GM21423 (cell line): ENCODE data around the gene ACTL6B.

Experiments used
- ATAC-seq: cut with Tn5 transposase; IDR thresholded peaks from one replicate; pipeline ENCODE4 v1.9.1; 2021; ENCODE audit warnings: mild to moderate bottlenecking, moderate library complexity; ENCODE audit not compliant: unreplicated experiment

Gene ACTL6B

GRCh38 chr7:100629117-100629716 is 27.0 kb downstream of the ACTL6B start:
- no peak for ATAC-seq

DNA sequence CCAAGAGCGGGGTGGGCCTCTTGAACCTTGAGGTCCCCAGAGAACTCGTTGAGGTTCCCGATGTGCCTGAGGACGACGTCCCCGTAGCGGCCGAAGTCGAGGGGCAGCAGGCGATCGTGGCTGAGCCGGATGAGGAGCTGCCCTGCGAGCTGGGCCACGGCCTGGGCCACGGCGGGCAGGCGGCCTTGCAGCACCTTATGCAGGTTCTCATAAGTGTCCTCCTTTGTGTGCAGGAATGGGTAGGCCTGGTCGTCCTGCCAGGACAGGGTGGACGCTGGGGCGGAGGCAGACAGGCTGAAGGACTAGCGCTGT is 29.1 kb downstream of the ACTL6B start:
- no peak for ATAC-seq

- peak; percentile 79 for ATAC-seq
Measured at GRCh38 chr7:100626530-100627237, 29.6 kb downstream of the ACTL6B start.

DNA sequence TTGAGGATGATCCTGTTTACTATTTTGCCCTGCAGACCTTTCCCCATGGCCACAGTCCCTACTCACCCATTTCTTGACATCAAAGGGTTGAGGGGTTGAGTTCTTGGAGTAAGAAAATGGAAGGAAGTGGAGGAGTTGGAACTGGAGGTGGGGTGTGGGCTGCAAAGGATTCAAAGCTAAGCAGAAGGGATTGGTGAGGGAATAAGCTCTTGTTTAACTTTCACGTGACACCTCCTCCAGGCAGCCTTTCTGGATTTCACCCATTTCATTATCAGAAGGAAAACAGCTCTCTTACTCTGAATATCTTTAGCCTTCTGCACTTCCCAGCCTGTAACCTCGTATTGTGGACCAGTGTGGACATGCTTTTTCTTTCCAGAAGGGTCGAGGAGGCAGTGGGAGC is 30.2 kb downstream of the ACTL6B start:
- no peak for ATAC-seq

DNA sequence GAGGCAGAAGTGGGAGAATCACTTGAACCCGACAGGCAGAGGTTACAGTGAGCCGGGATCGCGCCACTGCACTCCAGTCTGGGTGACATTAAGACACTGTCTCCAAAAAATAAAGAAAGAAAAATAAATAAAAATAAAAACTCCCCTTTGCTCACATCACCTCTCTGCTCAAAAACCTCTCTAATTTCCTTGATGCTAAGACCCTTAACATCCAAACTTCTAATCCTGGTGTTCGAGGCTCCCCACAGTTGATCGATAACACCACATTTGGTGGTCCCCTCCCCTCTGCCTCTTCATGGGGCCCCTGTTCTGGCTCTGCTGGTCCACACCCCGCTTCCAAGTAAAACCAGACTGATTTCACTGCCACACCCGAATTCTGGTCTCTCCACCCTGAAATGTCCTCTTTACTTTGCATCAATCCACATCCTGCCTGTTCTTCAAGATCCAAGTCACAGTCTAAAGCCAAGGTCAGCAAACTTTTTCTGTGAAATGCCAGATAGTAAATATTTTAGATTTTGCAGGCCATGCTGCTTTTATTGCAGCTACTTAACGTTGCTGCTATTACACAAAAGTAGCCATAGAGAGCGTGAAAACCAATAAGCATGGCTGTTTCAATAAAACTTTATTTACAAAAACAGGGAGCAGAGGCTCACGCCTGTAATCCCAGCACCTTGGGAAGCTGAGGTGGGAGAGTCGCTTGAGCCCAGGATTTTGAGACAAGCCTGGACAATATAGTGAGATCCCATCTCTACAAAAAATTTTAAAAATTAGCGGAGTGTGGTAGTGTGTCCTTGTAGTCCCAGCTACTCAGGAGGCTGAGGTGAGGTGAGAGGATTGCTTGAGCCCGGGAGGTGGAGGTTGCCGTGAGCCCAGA is 32.1 kb downstream of the ACTL6B start:
- no peak for ATAC-seq

- ATAC-seq, result no peak
Measured at GRCh38 chr7:100621554-100621953, 34.7 kb downstream of the ACTL6B start.

DNA sequence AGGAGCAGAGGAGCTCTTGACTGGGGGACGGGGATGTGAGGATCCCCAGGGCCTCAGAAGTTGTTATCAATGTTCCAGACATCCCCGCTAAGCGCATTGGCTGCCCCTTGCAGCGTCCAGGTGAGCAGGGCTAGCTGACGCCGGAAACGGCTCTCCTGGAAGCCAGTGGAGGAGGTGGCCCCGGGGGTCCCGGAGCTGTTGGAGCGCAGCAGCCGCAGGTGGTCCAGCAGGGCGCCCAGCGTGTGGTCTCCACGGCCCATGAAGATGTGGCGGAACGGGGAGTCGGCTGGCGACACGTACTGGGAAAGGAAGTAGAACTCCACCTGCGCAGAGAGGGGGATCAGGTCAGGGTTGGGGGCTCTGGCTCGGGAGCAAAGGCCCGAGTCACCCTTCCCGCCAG is 35.4 kb downstream of the ACTL6B start:
- ATAC-seq, result no peak

DNA sequence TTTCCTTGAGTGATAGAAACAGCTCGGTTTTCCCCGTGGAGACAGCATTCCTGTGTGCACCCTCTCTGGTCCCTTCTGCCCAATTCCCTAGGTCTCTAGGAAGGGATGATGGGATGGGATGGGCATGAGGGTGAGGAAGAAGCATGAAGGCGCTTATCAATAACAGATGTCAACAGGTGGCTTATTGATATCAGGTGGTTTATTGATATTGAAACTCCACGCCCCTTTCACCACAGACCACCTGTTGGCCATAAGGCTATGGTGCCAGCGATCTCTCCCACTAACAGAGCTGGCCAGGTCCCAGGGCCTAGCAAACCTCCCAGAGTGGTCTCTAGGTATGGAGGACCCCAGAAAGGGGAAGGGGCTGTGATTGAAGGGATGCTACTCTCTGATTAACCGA is 36.0 kb downstream of the ACTL6B start:
- ATAC-seq, result no peak

DNA sequence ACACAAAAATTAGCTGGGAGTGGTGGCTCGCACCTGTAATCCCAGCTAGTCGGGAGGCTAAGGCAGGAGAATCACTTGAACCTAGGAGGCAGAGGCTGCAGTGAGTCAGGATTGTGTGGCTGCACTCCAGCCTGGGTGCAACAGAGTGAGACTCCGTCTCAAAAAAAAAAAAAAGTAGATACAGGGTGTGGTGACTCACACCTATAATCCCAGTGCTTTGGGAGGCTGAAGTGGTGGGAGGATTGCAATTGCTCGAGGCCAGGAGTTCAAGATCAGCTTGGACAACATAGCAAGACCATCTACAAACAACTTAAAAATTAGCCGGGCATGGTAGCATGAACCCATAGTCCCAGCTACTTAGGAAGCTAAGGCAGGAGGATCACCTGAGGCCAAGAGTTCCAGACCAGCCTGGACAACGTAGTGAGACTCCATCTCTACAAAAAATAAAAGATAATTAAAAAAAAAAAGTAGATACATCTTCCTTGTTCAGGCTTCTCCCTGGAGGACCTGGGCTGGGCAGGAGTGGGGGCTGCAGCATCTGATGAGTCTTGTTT is 41.9 kb downstream of the ACTL6B start:
- no peak for ATAC-seq

DNA sequence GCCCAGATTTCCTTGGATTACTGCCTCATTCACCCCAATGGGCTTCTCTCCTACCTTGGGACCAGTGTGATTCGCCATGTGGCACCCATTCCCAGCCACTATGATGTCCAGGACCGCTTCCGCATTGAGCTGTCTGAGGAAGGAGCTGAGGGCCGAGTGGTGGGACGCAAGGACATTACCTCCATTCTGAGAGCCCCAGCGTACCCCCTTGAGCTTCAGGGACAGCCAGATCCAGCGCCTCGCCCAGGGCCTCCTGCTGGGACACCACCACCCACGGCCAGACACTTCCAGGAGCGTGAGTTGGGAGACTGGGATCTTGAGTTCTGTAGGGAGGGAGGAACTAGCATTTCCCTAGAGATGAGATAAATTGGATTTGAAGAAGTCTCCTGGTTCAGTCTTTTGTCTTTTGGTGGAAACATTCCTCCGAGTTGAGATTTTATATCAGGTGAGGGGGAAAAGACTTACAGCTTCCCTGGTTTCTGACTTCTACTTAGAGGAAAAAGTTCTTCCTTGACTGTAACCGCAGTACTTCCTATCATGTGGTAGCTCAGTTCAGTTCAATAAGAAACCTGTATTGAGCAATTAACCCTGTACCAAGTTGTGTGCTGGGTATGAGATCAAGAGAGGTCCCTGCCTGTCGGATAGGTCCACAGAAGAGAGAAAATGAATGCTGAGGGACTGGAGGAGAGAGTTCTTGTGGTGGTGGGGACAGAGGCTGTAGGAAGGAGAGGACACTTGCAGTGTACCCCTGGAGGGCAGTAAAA is 42.7 kb downstream of the ACTL6B start:
- ATAC-seq, result no peak

DNA sequence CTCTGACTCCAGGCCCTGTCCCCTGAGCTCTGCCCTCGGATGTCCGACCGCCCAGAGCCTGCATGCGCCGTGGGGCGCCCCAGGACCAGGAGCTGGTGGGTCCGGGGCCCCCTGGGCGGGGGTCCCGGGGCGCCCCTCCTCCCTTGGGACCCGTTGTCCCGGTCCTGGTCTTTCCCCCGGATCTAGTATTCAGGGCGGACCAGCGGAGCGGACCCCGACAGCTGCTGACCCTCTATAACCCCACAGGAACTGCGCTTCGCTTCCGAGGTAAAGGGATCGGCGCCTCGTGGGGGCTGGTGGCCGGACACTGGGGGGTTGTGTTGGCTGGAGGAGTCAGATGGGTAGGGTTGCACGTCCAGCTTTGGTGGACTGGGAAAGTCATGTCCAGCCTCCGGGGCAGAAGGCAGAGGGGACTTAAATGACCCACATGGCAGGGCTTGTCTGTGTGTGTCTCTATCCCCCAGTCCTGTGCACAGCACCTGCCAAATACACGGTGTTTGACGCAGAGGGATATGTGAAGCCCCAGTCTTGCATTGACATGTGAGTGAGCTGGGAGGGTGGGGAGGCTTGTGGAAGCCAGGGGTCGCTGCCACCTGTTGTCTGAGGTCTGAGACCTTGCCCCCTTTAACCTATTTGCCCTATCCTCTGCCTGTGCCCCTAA is 43.4 kb downstream of the ACTL6B start:
- peak; percentile 0 for ATAC-seq

- peak; percentile 89 for ATAC-seq
Measured at GRCh38 chr7:100611983-100612729, 44.1 kb downstream of the ACTL6B start, which contains the start of gene MOSPD3. Gene MOSPD3, plus strand, starts transcription at chr7:100612540. Its CDS starts 252 bp downstream, at chr7:100612792.

DNA sequence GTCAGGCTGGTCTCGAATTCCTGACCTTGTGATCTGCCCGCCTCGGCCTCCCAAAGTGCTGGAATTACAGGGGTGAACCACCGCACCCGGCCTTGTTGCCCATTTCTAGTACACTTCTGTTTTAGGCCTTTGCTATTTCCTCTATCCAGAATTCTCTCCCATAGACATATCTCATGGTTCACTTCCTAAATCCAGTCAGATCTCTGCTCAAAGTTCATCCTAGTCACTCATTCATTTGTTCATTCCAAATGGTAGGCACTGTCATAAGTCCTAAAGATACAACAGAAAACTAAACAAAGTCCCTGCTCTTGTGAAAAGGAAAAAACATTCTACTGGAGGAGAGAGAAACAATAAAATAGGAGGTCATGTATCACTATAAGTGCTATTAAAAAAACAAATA is 46.3 kb downstream of the ACTL6B start:
- no peak for ATAC-seq

DNA sequence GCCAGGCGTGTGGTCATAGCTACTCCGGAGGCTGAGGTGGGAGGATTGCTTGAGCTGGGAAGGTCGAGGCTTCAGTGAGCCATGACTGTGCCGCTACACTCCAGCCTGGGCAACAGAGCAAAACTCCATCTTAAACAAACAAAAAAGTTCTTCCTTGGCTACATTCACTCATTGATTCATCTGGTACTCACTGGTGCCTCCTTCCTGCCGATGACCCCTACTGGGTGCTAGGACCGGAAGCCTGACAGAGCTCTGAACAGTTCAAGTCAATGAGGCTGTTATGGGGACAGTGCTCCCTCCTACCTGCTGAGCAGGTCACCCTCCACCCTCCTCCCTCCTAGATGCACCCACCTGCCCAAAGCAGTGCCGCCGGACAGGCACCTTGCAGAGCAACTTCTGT is 49.1 kb downstream of the ACTL6B start:
- ATAC-seq, result no peak

DNA sequence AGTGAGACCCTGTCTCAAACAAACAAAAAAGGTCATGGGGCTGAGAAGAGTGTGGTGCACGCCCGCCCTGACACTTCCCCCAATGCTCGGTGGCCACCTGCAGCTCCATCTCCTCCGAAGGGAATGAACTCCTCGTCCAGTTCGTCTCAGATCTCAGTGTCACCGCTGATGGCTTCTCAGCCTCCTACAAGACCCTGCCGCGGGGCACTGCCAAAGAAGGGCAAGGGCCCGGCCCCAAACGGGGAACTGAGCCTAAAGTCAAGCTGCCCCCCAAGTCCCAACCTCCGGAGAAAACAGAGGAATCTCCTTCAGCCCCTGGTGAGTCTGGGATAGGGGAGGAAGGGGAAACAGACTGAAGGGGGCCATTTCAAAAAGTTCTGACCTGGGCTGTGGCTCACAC is 49.9 kb downstream of the ACTL6B start:
- no peak for ATAC-seq

DNA sequence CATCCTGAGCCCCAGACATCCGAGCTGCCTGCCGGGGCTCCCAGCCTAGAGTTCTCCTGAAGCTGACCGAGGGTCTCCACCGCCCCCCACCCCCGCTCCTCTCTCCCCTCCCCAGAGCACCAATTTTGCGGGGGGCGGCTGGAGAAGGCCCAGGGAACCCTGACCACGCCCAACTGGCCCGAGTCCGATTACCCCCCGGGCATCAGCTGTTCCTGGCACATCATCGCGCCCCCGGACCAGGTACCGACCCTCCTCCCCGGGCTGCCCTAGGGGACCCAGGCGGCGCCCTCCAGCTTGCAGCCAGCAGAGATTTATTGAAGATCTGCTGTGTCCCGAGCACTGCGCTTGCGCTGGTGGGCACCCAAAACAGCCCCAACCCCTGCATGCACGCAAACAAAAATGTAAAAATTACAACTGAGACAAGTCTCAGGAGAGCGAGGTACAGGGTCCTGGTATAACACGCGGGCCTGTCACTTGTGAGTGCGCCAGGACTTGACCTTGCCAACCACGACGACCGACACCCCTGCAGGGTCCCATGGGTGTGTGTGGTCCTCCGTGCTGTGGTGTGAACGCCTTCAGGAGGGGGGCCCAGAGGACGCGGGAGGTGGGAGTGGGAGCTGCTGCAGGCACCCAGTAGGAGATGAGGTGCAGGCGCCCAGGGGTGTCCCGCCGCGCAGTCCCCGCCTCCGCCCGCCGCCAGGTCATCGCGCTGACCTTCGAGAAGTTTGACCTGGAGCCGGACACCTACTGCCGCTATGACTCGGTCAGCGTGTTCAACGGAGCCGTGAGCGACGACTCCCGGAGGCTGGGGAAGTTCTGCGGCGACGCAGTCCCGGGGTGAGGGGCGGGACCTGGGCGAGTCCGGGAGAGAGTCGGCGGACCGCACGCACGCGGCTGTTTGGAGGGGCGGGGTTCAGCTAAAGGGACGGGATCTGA is 51.0 kb downstream of the ACTL6B start:
- no peak for ATAC-seq

GRCh38 chr7:100604028-100604975 is 51.9 kb downstream of the ACTL6B start:
- ATAC-seq, result no peak

GRCh38 chr7:100603726-100604027 is 52.6 kb downstream of the ACTL6B start:
- no peak for ATAC-seq
